Left lung (tissue), 10 donors: ENCODE measurements around the gene ERCC2. TPM values are rescaled to one million over a fixed set of nuclear protein-coding genes. Genes with fewer than 3 reads are reported as not detected.
"Not testable (repeated sequence)": the region's sequence is repeated elsewhere in the genome, so short reads cannot be mapped to it uniquely, and the experiment has no call there.

Source experiments
- ATAC-seq: fragments of 200-7000 bp; cut with Tn5 transposase; one replicate; pipeline ENCODE4 v1.9.1; 2020; ENCODE audit warnings: moderate library complexity
- DNase-seq, 4 donors: peaks; one replicate each; pipeline ENCODE4 v3.0.0-alpha.2; 2013 to 2020
- H3K27ac ChIP-seq, 2 donors: fragments of 200-600 bp; sonication (generic) in 1 of 2; one replicate each; pipeline versions ENCODE4 v1.5.0 to v1.8.0; 2020 to 2021
- H3K27me3 ChIP-seq, 2 donors: fragments of 200-600 bp; sonication (generic) in 1 of 2; one replicate each; pipeline versions ENCODE4 v1.5.0 to v1.8.0; 2020 to 2021
- H3K36me3 ChIP-seq, 2 donors: fragments of 200-600 bp; sonication (generic) in 1 of 2; one replicate each; pipeline versions ENCODE4 v1.5.0 to v1.8.0; 2020 to 2021
- H3K4me1 ChIP-seq, 2 donors: fragments of 200-600 bp; one replicate each; pipeline ENCODE4 v1.8.0; 2021
- H3K4me3 ChIP-seq, 2 donors: fragments of 200-600 bp; sonication (generic) in 1 of 2; one replicate each; pipeline versions ENCODE4 v1.5.0 to v1.8.0; 2020 to 2021; ENCODE audit warnings: mild to moderate bottlenecking in 1 of 2
- H3K9me3 ChIP-seq, 2 donors: fragments of 200-600 bp; sonication (generic) in 1 of 2; one replicate each; pipeline versions ENCODE4 v1.5.0 to v1.8.0; 2020 to 2021
- CTCF ChIP-seq, 2 donors: fragments of 200-600 bp; sonication (generic) in 1 of 2; IDR thresholded peaks; one replicate each; pipeline versions ENCODE4 v1.5.0 to v1.8.0; 2021; ENCODE audit warnings: antibody characterized with exemption in 2 of 2
- intact Hi-C, 2 donors: fragments of 100-400 bp; cut with DNase I; formaldehyde crosslinking; loops; one replicate each; pipeline versions ENCODE4 v1.11.2 to v1.14.2; 2022
- polyA plus RNA-seq, 6 donors: library from polyadenylated mRNA; unstranded; fragments of 120-200 nt; gene quantifications; one replicate each; pipeline ENCODE4 v1.2.1, GENCODE V29; 2013; ENCODE audit not compliant: insufficient read length in 6 of 6
- total RNA-seq, 2 donors: library from RNA; stranded (reverse); fragmentation: NEBNext Ultra II Directional; extraction: Animal tissue kit (Norgen Biotek cat#: 25700); gene quantifications; one replicate each; pipeline ENCODE4 v1.2.1, GENCODE V29; 2021
- donor health status: DM: no; HTN: yes; CAD: no.
- donor health status: DM: no; HTN: no; CAD: no.

Gene ERCC2
- total and polyA plus RNA-seq, 8 donors: 21.2 to 36.7 (median 31.3) TPM

GRCh38 chr19:45314708-45315245, 55.6 kb downstream of the ERCC2 start:
- no peak for DNase-seq
- Histone ChIP-seq H3K36me3 (no peaks in the 10 kb centered on the region), H3K27me3 (peaks cover 0 to 76% of the 10 kb centered on the region in 2 donors), H3K27ac (no peak overlapping the region), H3K4me3 (no peak overlapping the region), H3K9me3 (no peaks in the 10 kb centered on the region), H3K4me1 (no peaks in the 10 kb centered on the region)
- ATAC-seq: no peak
- no peak for TF ChIP-seq CTCF (IDR thresholded peaks at IDR 0.05)
- intact Hi-C loops: no loop called here

- H3K4me3 ChIP-seq, intact Hi-C loops, H3K9me3 ChIP-seq, H3K36me3 ChIP-seq, ATAC-seq, H3K4me1 ChIP-seq, DNase-seq, H3K27ac ChIP-seq: not testable (repeated sequence)
- peaks cover 0 to 55% of the 10 kb centered on the region in 2 donors for H3K27me3 ChIP-seq
These were observed 58.1 kb downstream of the ERCC2 start for GRCh38 chr19:45312285-45312684.

- no peaks in the 10 kb centered on the region for H3K4me1 ChIP-seq
- DNase-seq (peak in 1 of 4 donors; percentile 26), ATAC-seq (peak; percentile 22)
- no peaks in the 10 kb centered on the region for H3K9me3 ChIP-seq
- intact Hi-C loops: no loop called here
- no peaks in the 10 kb centered on the region for H3K36me3 ChIP-seq
- H3K27me3 ChIP-seq: peaks cover 0 to 48% of the 10 kb centered on the region in 2 donors
- no peak for TF ChIP-seq CTCF (IDR thresholded peaks at IDR 0.05)
- no peak overlapping the region for H3K4me3 ChIP-seq
- H3K27ac ChIP-seq: no peak overlapping the region
These were observed 58.8 kb downstream of the ERCC2 start for GRCh38 chr19:45311621-45312020.

GRCh38 chr19:45309322-45309721, 61.1 kb downstream of the ERCC2 start:
- intact Hi-C loops, ATAC-seq, DNase-seq, H3K36me3 ChIP-seq, H3K27ac ChIP-seq, H3K4me3 ChIP-seq, H3K4me1 ChIP-seq, H3K9me3 ChIP-seq: not testable (repeated sequence)
- H3K27me3 ChIP-seq: peaks cover 0 to 25% of the 10 kb centered on the region in 2 donors

GRCh38 chr19:45307361-45307760, 63.0 kb downstream of the ERCC2 start:
- Histone ChIP-seq H3K9me3 (no peaks in the 10 kb centered on the region), H3K27ac (no peak overlapping the region), H3K27me3 (peaks cover 0 to 19% of the 10 kb centered on the region in 2 donors), H3K36me3 (peaks cover 0 to 6% of the 10 kb centered on the region in 2 donors), H3K4me1 (no peaks in the 10 kb centered on the region), H3K4me3 (no peak overlapping the region)
- intact Hi-C loops: no loop called here
- DNase-seq (no peak), ATAC-seq (no peak)
- no peak for TF ChIP-seq CTCF (IDR thresholded peaks at IDR 0.05)

GRCh38 chr19:45306518-45307027, 63.8 kb downstream of the ERCC2 start:
- DNase-seq: peak in 1 of 4 donors; percentile 29
- Histone ChIP-seq H3K4me1 (no peaks in the 10 kb centered on the region), H3K4me3 (no peak overlapping the region), H3K36me3 (peaks cover 0 to 11% of the 10 kb centered on the region in 2 donors), H3K9me3 (no peaks in the 10 kb centered on the region), H3K27ac (no peak overlapping the region), H3K27me3 (peaks cover 0 to 11% of the 10 kb centered on the region in 2 donors)
- intact Hi-C loops: no loop called here
- ATAC-seq: no peak
- no peak for TF ChIP-seq CTCF (IDR thresholded peaks at IDR 0.05)
